ENCODE data around the gene TPM2. TPM values are rescaled to one million over a fixed set of nuclear protein-coding genes. Genes with fewer than 3 reads are reported as not detected.

Gene TPM2
- total RNA-seq, 3 donors from 2014 or later (not counting 1 experiment from before 2014, with no cell fraction given) = 20.9 to 23.8 (median 22.9) TPM

DNA sequence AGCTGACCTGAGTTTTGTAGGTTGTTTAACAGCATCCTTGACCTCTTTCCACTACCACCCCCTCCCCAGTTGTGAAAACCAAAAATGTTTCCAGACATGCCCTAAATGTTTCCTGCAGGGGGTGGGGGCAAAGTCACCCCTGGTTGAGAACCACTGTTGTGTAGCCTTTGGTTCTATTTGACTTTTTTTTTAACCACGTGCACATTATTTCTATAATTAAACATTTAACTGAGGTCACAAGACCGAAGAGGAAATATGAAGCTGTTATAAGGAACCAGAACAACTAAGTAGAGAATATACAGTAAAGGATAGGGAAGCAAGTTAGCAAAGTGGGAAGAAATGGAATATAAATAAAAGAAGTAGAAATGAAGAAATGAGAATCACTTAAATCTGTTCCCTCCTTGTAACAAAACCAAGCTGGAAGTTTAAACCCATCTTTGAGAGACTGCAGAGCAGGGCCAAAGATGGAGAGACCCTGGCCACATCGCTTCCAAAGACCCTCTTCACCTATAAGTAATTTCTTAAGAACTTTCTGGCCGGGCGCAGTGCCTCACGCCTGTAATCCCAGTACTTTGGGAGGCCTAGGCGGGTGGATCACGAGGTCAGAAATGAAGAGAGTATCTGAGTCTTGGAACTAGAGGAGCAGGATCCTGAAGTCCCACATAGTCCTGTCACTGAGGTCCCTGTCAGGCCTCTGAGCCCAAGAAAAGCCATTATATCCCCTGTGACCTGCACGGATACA lies 53.4 kb downstream of the TPM2 start:
- Mint-ChIP-seq H3K27ac (peak overlapping the region; percentile 94 to 97), H3K9me3 (no peaks in the 10 kb centered on the region), H3K4me1 (peaks cover 61 to 62% of the 10 kb centered on the region in 2 donors), H3K4me3 (peak overlapping the region; percentile 76), H3K27me3 (ENCODE audit: low read depth in 2 of 2) (no peaks in the 10 kb centered on the region), H3K36me3 (no peaks in the 10 kb centered on the region)
- ATAC-seq (peak in 2 of 3 donors; percentile 22 to 34), DNase-seq (no peak)
- H3K27ac ChIP-seq (ENCODE audit: low read length) = peak overlapping the region; percentile 80
- intact Hi-C loops (cut with micrococcal nuclease) = no loop called here
- H3K9me3 ChIP-seq (ENCODE audit: control insufficient read depth, insufficient read depth, low read length) = no peaks in the 10 kb centered on the region
- H3K27me3 ChIP-seq (ENCODE audit: control insufficient read depth, insufficient read depth, low read length) = no peaks in the 10 kb centered on the region
- peaks cover 42% of the 10 kb centered on the region for H3K4me1 ChIP-seq (ENCODE audit: control insufficient read depth, insufficient read depth, low read length)
- 96% methylated on average over 6 of the region's 9 CpGs for WGBS (ENCODE audit: insufficient coverage)
- TF ChIP-seq, protein P1, sequence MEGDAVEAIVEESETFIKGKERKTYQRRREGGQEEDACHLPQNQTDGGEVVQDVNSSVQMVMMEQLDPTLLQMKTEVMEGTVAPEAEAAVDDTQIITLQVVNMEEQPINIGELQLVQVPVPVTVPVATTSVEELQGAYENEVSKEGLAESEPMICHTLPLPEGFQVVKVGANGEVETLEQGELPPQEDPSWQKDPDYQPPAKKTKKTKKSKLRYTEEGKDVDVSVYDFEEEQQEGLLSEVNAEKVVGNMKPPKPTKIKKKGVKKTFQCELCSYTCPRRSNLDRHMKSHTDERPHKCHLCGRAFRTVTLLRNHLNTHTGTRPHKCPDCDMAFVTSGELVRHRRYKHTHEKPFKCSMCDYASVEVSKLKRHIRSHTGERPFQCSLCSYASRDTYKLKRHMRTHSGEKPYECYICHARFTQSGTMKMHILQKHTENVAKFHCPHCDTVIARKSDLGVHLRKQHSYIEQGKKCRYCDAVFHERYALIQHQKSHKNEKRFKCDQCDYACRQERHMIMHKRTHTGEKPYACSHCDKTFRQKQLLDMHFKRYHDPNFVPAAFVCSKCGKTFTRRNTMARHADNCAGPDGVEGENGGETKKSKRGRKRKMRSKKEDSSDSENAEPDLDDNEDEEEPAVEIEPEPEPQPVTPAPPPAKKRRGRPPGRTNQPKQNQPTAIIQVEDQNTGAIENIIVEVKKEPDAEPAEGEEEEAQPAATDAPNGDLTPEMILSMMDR (IDR thresholded peaks at IDR 0.05) = no peak
- H3K4me3 ChIP-seq (ENCODE audit: low read length) = no peak overlapping the region
- no peaks in the 10 kb centered on the region for H3K36me3 ChIP-seq (ENCODE audit: control insufficient read depth, insufficient read depth, low read length)

DNA sequence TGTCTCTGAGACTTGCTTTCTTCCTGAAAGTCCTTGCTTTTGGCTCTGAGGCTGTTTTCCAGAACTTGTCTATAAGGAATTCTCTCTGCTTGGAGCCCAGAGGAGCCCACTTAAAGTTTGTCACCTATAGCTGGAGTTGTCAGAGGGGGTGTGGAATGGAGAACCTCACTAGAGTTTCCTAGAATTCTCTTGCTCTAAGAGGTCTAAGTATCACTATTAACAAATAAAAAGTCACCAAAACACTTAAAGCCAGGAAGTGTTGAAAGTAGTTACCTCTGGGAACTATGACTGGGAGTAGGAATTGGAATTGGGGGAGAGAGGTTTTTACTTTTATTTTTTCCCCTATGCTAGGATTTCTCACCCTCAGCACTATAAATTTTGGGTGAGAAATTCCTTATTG lies 54.0 kb downstream of the TPM2 start:
- no peak overlapping the region for H3K4me3 ChIP-seq (ENCODE audit: low read length)
- Mint-ChIP-seq H3K4me1 (peaks cover 56 to 57% of the 10 kb centered on the region in 2 donors), H3K27me3 (ENCODE audit: low read depth in 2 of 2) (no peaks in the 10 kb centered on the region), H3K27ac (peak overlapping the region; percentile 94 to 97), H3K36me3 (no peaks in the 10 kb centered on the region), H3K4me3 (peak overlapping the region; percentile 76), H3K9me3 (no peaks in the 10 kb centered on the region)
- no peak for ATAC-seq
- H3K27ac ChIP-seq (ENCODE audit: low read length) = peak overlapping the region; percentile 80
- H3K4me1 ChIP-seq (ENCODE audit: control insufficient read depth, insufficient read depth, low read length) = peaks cover 42% of the 10 kb centered on the region
- H3K36me3 ChIP-seq (ENCODE audit: control insufficient read depth, insufficient read depth, low read length) = no peaks in the 10 kb centered on the region
- TF ChIP-seq, protein P1 (IDR thresholded peaks at IDR 0.05) = no peak
- intact Hi-C loops (cut with micrococcal nuclease) = loop anchor here (2.0 kb wide), 1 partner anchor 15 kb away; no protein-coding TSS in a partner anchor
- no peak for DNase-seq
- H3K9me3 ChIP-seq (ENCODE audit: control insufficient read depth, insufficient read depth, low read length) = no peaks in the 10 kb centered on the region
- no peaks in the 10 kb centered on the region for H3K27me3 ChIP-seq (ENCODE audit: control insufficient read depth, insufficient read depth, low read length)

Other genes with a start within 250 kb of the TPM2 start
- gene RUSC2, start 199.8 kb downstream of the TPM2 start, total RNA-seq = 1 to 10 TPM; 2.0 to 7.9 (median 2.5) TPM
- gene TESK1, start 84.7 kb downstream of the TPM2 start, total RNA-seq = 10 to 100 TPM; 40.7 to 72.5 (median 47.5) TPM
- gene CD72, start 71.5 kb downstream of the TPM2 start, total RNA-seq = 10 to 100 TPM; 27.0 to 48.1 (median 32.3) TPM
- gene SIT1, start 39.0 kb downstream of the TPM2 start, total RNA-seq = 1 to 10 TPM in 2 of 3 donors, not detected in 1; 1.2 to 1.4 TPM
- gene RMRP, start 31.9 kb downstream of the TPM2 start, total RNA-seq = 1,000 to 10,000 TPM; 5,042 to 6,602 (median 5,874) TPM
- gene CCDC107, start 31.6 kb downstream of the TPM2 start, total RNA-seq = 10 to 100 TPM; 30.9 to 37.9 (median 36.8) TPM
- 1 to 10 TPM; 1.3 to 3.2 (median 1.5) TPM for gene ARHGEF39, start 24.7 kb downstream of the TPM2 start, total RNA-seq
- gene CA9, start 16.0 kb downstream of the TPM2 start, total RNA-seq = not detected
- gene TLN1, start 42.3 kb upstream of the TPM2 start, total RNA-seq = 100 to 1,000 TPM; 509 to 552 (median 528) TPM
- gene CREB3, start 42.7 kb upstream of the TPM2 start, total RNA-seq = 10 to 100 TPM; 15.7 to 19.7 (median 18.8) TPM
- gene GBA2, start 59.3 kb upstream of the TPM2 start, total RNA-seq = 100 to 1,000 TPM in 2 of 3 donors, 10 to 100 TPM in 1; 76.4 to 118 (median 101) TPM
- 10 to 100 TPM; 22.3 to 26.4 (median 23.3) TPM for gene RGP1, start 59.4 kb upstream of the TPM2 start, total RNA-seq
- not detected for gene MSMP, start 64.4 kb upstream of the TPM2 start, total RNA-seq
- 1 to 10 TPM; 2.1 to 2.7 (median 2.4) TPM for gene NPR2, start 101.7 kb upstream of the TPM2 start, total RNA-seq
- gene SPAG8, start 122.3 kb upstream of the TPM2 start, total RNA-seq = 1 to 10 TPM; 2.0 to 2.4 (median 2.1) TPM
- gene HINT2, start 125.1 kb upstream of the TPM2 start, total RNA-seq = 10 to 100 TPM; 25.8 to 27.5 (median 25.9) TPM
- gene FAM221B, start 138.8 kb upstream of the TPM2 start, total RNA-seq = not detected
- 1 to 10 TPM; 5.2 to 7.8 (median 5.4) TPM for gene TMEM8B, start 139.3 kb upstream of the TPM2 start, total RNA-seq
- gene OR13J1, start 180.5 kb upstream of the TPM2 start, total RNA-seq = not detected
- not detected for gene HRCT1, start 216.3 kb upstream of the TPM2 start, total RNA-seq
- not detected for gene SPAAR, start 219.6 kb upstream of the TPM2 start, total RNA-seq

All from natural killer cell (primary cell).